Small intestine (tissue), 7 donors: ENCODE measurements around the gene SIK3. TPM values are rescaled to one million over a fixed set of nuclear protein-coding genes. Genes with fewer than 3 reads are reported as not detected.

Experiments
- DNase-seq, 2 donors: peaks; one replicate each; pipeline versions ENCODE4 v3.0.0 to v3.0.0-alpha.2; 2013
- FAIRE-seq: peaks from 2 replicates; lab custom pipeline; 2012; peaks lifted over from hg19 to GRCh38; lab: Jason Lieb, UNC
- H3K27ac ChIP-seq, 3 donors: one replicate each; pipeline ENCODE4 v1.5.1; 2013; ENCODE audit warnings: low read length in 2 of 3, mild to moderate bottlenecking in 2 of 3, control low read depth in 1 of 3, inconsistent platforms in 1 of 3, low read depth in 1 of 3, moderate library complexity in 1 of 3
- H3K27me3 ChIP-seq, 3 donors: one replicate each; pipeline ENCODE4 v1.6.1; 2013; ENCODE audit warnings: low read length in 3 of 3, inconsistent platforms in 1 of 3; ENCODE audit not compliant: control insufficient read depth in 3 of 3, insufficient read depth in 3 of 3
- H3K36me3 ChIP-seq, 3 donors: one replicate each; pipeline ENCODE4 v1.6.1; 2013; ENCODE audit warnings: low read length in 3 of 3, inconsistent platforms in 1 of 3, low read depth in 1 of 3, mild to moderate bottlenecking in 1 of 3, moderate library complexity in 1 of 3; ENCODE audit not compliant: control insufficient read depth in 3 of 3, insufficient read depth in 2 of 3
- H3K4me1 ChIP-seq, 3 donors: one replicate each; pipeline ENCODE4 v1.6.1; 2013; ENCODE audit warnings: low read length in 2 of 3, inconsistent platforms in 1 of 3, low read depth in 1 of 3, mild to moderate bottlenecking in 1 of 3, moderate library complexity in 1 of 3; ENCODE audit not compliant: control insufficient read depth in 3 of 3, insufficient read depth in 2 of 3
- H3K4me3 ChIP-seq, 3 donors: one replicate each; pipeline ENCODE4 v1.5.1; 2013; ENCODE audit warnings: low read length in 3 of 3, control low read depth in 1 of 3, inconsistent platforms in 1 of 3, low read depth in 1 of 3, mild to moderate bottlenecking in 1 of 3, moderate library complexity in 1 of 3
- H3K9me3 ChIP-seq, 2 donors: one replicate each; pipeline ENCODE4 v1.6.1; 2013; ENCODE audit warnings: low read depth in 1 of 2, low read length in 1 of 2; ENCODE audit not compliant: control insufficient read depth in 2 of 2, insufficient read depth in 1 of 2
- WGBS, 3 donors: extraction: QIAGEN DNeasy Blood & Tissue Kit; methylation state at CpG; one replicate each; pipeline ENCODE4 v1.1.7; 2013; 5-methylcytosine and 5-hydroxymethylcytosine counted together
- polyA plus RNA-seq, 4 donors: library from polyadenylated mRNA; stranded (reverse) in 3 of 4; unstranded in 1 of 4; fragments of 200-250 nt in 3 of 4; fragments of 120-200 nt in 1 of 4; gene quantifications; one replicate each; pipeline versions ENCODE4 v1.2.1 to v1.2.3, GENCODE V29; 2013
- donor health status: healthy with polysubstance abuse.
- donor health status: control.
- donor health status: control.
- donor health status: Bipolar disorder and iron deficiency.
- donor health status: healthy.

The SIK3 gene
- polyA plus RNA-seq, 4 donors, result 4.9 to 35.3 (median 9.0) TPM

DNA sequence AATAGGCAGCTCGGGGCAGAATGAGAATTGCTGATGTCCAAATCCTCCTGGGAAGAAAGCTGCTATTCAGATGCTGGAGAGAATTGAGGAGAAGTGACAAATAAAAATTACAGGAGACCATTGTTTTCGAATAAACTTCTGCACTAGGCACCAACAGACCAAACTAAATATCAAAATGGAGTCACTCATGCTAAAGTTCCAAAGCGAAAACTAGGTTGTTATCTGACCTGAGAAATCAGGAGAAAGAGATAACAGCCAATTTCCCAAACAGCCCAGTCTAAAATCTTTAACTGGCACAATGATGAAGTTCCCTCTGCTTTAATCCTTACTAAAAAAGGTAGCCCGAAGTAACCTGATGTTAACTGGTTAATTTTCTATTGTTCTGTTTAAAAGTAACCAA, 148.0 kb downstream of the SIK3 start:
- Histone ChIP-seq H3K36me3 (peaks cover 5 to 10% (median 7%) of the 10 kb centered on the region in 3 donors), H3K4me1 (no peaks in the 10 kb centered on the region), H3K27ac (no peak overlapping the region), H3K4me3 (no peak overlapping the region), H3K27me3 (no peaks in the 10 kb centered on the region), H3K9me3 (no peaks in the 10 kb centered on the region)
- 95 to 100% (median 95%) methylated on average over 4 of the region's 4 CpGs for WGBS, 3 donors
- DNase-seq (no peak), FAIRE-seq (no peak)

DNA sequence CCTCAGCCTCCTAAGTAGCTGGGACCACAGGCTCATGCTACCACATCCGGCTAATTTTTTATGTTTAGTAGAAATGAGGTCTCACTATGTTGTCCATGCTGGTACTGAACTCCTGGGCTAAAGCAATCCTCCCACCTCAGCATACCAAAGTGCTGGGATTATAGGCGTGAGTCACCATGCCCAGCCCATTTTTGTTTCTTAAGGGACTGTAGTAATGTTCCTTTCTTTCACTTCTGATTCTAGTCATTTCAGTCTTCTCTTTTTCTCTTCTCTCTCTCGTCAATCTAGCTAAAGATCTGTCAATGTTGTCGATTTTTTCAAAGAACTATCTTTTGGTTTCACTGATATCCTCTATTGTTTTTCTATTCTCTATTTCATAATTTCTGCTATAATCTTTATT, 149.8 kb downstream of the SIK3 start:
- no peaks in the 10 kb centered on the region for H3K9me3 ChIP-seq
- H3K4me3 ChIP-seq, result no peak overlapping the region
- no peaks in the 10 kb centered on the region for H3K27me3 ChIP-seq
- H3K27ac ChIP-seq, result no peak overlapping the region
- FAIRE-seq, result peak; percentile 5
- peaks cover 0 to 11% (median 10%) of the 10 kb centered on the region in 3 donors for H3K36me3 ChIP-seq
- no peaks in the 10 kb centered on the region for H3K4me1 ChIP-seq
- 50 to 68% (median 56%) methylated on average over 4 of the region's 4 CpGs for WGBS, 3 donors
- peak in 1 of 2 donors; percentile 73 for DNase-seq

DNA sequence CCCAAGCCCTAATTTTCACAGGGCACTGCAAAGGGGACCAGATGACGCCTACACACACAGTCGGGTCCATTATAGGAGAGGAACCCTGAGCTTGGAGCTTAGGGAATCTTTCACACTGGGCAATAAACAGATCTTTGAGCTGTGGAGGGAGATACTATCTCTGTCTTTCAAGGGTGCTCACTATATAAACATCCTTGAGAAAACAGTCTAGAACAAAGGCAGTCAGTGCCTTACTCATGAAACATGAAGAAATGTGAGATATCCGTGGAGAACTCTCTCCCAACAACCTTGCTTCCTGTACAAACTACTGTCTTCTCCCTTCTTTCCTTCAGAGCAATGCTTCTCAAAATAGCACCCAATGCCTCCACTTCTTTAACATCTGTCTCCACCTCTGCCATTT, 151.8 kb downstream of the SIK3 start:
- H3K36me3 ChIP-seq, result peaks cover 0 to 10% (median 8%) of the 10 kb centered on the region in 3 donors
- H3K27me3 ChIP-seq, result no peaks in the 10 kb centered on the region
- H3K9me3 ChIP-seq, result no peaks in the 10 kb centered on the region
- H3K4me3 ChIP-seq, result no peak overlapping the region
- DNase-seq (no peak), FAIRE-seq (no peak)
- H3K27ac ChIP-seq, result no peak overlapping the region
- WGBS, 3 donors, result 85 to 91% (median 85%) methylated on average over 3 of the region's 3 CpGs
- H3K4me1 ChIP-seq, result no peaks in the 10 kb centered on the region

DNA sequence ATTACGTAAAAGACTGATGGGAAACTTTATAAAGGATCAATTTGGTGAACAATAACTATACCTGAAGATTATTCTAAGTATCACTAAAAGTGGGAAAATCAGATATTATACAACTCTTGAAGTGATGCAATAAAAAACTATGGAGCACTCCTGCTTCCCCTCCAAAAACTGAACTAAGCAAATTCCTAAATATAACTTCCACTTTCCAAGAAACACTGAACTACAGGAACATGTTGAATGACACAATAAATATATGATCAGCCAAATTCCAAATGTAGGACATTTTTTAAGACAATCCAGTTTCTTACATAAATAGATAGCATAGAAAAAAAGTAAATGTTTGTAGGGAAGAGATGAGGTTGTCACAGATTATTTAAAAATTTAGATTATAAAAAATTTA, 158.7 kb downstream of the SIK3 start:
- Histone ChIP-seq H3K36me3 (peaks cover 0 to 21% (median 0%) of the 10 kb centered on the region in 3 donors), H3K27ac (no peak overlapping the region), H3K4me3 (no peak overlapping the region), H3K27me3 (no peaks in the 10 kb centered on the region), H3K4me1 (no peaks in the 10 kb centered on the region), H3K9me3 (no peaks in the 10 kb centered on the region)
- WGBS, 3 donors, result 91 to 100% (median 100%) methylated on average over 1 of the region's 1 CpG
- DNase-seq (no peak), FAIRE-seq (no peak)

DNA sequence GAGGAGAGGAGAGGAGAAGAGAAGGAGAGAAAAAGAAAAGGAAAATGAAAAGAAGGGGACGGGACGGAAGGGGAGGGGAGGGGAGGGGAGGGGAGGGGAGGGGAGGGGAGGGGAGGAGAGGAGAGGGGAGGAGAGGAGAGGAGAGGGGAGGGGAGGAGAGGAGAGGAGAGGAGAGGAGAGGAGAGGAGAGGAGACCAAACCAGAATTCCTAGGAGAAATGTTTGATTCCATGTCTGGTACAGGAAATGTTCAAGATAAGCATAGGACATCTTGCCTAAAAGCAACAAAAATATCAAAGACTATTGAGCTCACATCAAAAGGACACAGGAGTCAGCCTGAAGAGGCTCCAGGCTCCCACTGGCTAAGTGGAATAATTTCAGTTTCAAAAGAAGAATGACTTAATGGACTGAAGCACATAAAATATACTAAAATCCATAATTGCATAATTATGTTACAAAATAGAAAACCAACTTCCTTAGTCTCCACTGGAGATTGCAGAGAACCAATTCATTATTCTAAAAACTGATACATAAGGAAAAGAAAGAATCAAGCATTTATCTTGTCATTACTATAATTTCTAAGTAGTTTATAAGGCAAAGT, 159.7 kb downstream of the SIK3 start:
- H3K27me3 ChIP-seq, result no peaks in the 10 kb centered on the region
- WGBS, 3 donors, result no CpG with 5 or more reads among the region's 2 CpGs
- H3K36me3 ChIP-seq, result peaks cover 0 to 17% (median 0%) of the 10 kb centered on the region in 3 donors
- H3K9me3 ChIP-seq, result no peaks in the 10 kb centered on the region
- FAIRE-seq (no peak), DNase-seq (no peak)
- no peak overlapping the region for H3K4me3 ChIP-seq
- H3K4me1 ChIP-seq, result no peaks in the 10 kb centered on the region
- H3K27ac ChIP-seq, result no peak overlapping the region

DNA sequence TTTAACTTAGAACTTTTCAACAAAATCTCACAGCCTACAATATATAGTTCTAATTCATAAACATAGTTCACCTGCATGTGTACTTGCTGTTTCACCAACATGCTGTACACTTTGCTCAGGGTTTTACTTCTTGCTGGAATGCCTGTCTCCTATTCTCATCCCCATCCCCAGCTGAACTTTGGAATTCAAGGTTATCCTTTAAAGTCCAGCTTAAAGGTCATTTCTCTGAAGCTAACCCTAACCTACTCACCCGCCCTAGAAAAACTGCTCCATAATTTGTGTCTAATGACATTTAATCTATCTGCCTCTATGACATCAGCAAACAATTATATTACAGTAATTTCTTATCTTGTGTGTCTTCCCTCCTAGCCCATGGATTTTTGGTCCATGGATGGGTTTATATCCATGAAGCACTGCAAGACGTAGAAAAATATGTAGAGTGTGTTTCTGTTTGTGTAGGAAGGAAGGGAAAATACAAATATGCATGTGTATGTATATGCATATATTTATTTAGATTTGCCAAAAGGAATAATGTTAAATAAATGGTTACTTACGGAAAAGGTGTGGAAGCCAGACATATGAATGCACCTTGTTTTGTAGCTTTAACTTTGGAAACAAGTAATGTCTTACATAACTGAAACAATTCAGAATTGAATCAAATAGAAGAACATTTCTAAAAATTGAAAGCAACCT, 161.3 kb downstream of the SIK3 start:
- H3K36me3 ChIP-seq, result peaks cover 0 to 17% (median 0%) of the 10 kb centered on the region in 3 donors
- peaks cover 0 to 7% (median 0%) of the 10 kb centered on the region in 3 donors for H3K4me1 ChIP-seq
- no peak overlapping the region for H3K27ac ChIP-seq
- 93 to 97% (median 94%) methylated on average over 3 of the region's 3 CpGs for WGBS, 3 donors
- DNase-seq (no peak), FAIRE-seq (no peak)
- H3K4me3 ChIP-seq, result no peak overlapping the region
- no peaks in the 10 kb centered on the region for H3K9me3 ChIP-seq
- no peaks in the 10 kb centered on the region for H3K27me3 ChIP-seq

DNA sequence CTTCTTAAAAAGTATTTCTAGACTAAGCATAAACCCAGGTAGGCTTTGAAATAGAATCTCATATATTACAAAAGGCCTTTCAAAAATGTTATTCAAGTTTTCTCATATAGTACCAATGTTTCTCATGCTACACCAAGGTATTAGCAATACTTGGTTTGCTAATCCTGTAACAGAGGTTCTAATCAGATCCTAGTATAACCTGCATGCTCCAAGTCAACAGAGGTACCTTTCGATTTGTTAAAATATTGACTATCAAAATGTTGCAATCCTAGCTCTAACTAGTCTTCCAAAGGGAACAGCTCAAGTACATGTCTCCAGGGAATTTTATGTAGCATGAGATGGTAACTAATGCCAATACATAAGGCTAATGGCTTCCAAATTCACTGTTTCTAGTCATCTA, 162.7 kb downstream of the SIK3 start:
- Histone ChIP-seq H3K4me1 (peaks cover 0 to 16% (median 1%) of the 10 kb centered on the region in 3 donors), H3K9me3 (no peaks in the 10 kb centered on the region), H3K27me3 (no peaks in the 10 kb centered on the region), H3K4me3 (no peak overlapping the region), H3K36me3 (peaks cover 0 to 17% (median 0%) of the 10 kb centered on the region in 3 donors), H3K27ac (no peak overlapping the region)
- no peak for DNase-seq
- 98 to 100% (median 100%) methylated on average over 1 of the region's 1 CpG for WGBS, 3 donors
- no peak for FAIRE-seq

DNA sequence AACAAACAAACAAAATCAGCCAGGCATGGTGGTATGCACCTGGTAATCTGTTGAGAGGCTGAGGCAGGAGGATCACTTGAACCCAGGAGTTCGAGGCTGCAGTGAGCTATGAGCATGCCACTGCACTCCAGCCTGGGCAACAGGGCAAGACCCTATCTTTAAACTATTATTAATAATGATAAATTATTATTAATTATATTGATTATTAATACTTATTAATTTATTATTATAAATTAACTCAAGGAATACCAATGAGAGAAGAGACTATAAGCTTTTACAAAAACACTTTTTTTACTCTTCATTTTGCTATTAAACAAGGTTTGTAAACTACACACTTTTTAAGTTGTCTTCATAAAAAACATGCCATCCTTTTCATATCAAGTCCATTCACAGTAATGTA, 163.1 kb downstream of the SIK3 start:
- FAIRE-seq, result no peak
- H3K27ac ChIP-seq, result no peak overlapping the region
- no peak for DNase-seq
- peaks cover 0 to 14% (median 0%) of the 10 kb centered on the region in 3 donors for H3K36me3 ChIP-seq
- WGBS, 3 donors, result 95 to 100% (median 98%) methylated on average over 1 of the region's 1 CpG
- H3K9me3 ChIP-seq, result no peaks in the 10 kb centered on the region
- peaks cover under 1 to 16% (median 6%) of the 10 kb centered on the region in 3 donors for H3K4me1 ChIP-seq
- H3K27me3 ChIP-seq, result no peaks in the 10 kb centered on the region
- H3K4me3 ChIP-seq, result no peak overlapping the region
